Adrenal gland (tissue), 12 donors: ENCODE data around the gene CASKIN2. TPM values are rescaled to one million over a fixed set of nuclear protein-coding genes. Genes with fewer than 3 reads are reported as not detected.

ENCODE experiments used
- DNase-seq, 7 donors: peaks; one replicate each; pipeline ENCODE4 v3.0.0-alpha.2; 2019 to 2020
- H3K27ac ChIP-seq, 5 donors: fragments of 200-600 bp; sonication (generic) in 4 of 5; 1 replicate in 3 of 5; 2 replicates in 2 of 5; pipeline versions ENCODE4 v1.5.1 to v1.8.0; 2016 to 2020; ENCODE audit warnings: mild to moderate bottlenecking in 1 of 5
- H3K27me3 ChIP-seq: fragments of 200-600 bp; 2 replicates; pipeline ENCODE4 v1.8.0; 2021
- H3K36me3 ChIP-seq, 2 donors: fragments of 200-600 bp; replicated peaks in 1 of 2; 1 replicate in 1 of 2; 2 replicates in 1 of 2; pipeline versions ENCODE4 v1.5.1 to v1.8.0; 2018 to 2022
- H3K4me1 ChIP-seq, 2 donors: fragments of 200-600 bp; replicated peaks in 1 of 2; 1 replicate in 1 of 2; 2 replicates in 1 of 2; pipeline versions ENCODE4 v1.5.1 to v1.8.0; 2018 to 2021
- H3K4me3 ChIP-seq, 4 donors: fragments of 200-600 bp; sonication (generic) in 3 of 4; one replicate each; pipeline ENCODE4 v1.5.1; 2016 to 2018
- H3K9me3 ChIP-seq, 3 donors: fragments of 200-600 bp; sonication (generic) in 1 of 3; replicated peaks in 1 of 3; 1 replicate in 2 of 3; 2 replicates in 1 of 3; pipeline versions ENCODE4 v1.5.1 to v1.8.0; 2016 to 2021
- CTCF ChIP-seq, 6 experiments: fragments of 450-650 bp in 4 of 6; fragments of 200-600 bp in 2 of 6; sonication (generic) in 1 of 6; IDR thresholded peaks; 1 replicate in 5 of 6; 2 replicates in 1 of 6; pipeline versions ENCODE4 v1.5.1 to v1.8.0; 2016 to 2021; ENCODE audit warnings: antibody characterized with exemption in 6 of 6, mild to moderate bottlenecking in 2 of 6, moderate library complexity in 1 of 6
- POLR2A ChIP-seq, 2 donors: fragments of 450-650 bp; IDR thresholded peaks; one replicate each; pipeline ENCODE4 v1.6.1; 2017; ENCODE audit warnings: antibody characterized with exemption in 2 of 2, mild to moderate bottlenecking in 2 of 2, moderate library complexity in 1 of 2
- WGBS, 4 donors: extraction: QIAGEN DNeasy Blood & Tissue Kit in 2 of 4; methylation state at CpG; one replicate each; pipeline versions ENCODE4 v1.1.5 to v1.1.7; 2013 to 2017; 5-methylcytosine and 5-hydroxymethylcytosine counted together
- intact Hi-C, 2 donors: fragments of 100-400 bp; cut with DNase I; formaldehyde crosslinking; loops; one replicate each; pipeline versions ENCODE4 v1.14.1 to v1.15.0; 2022 to 2023
- polyA plus RNA-seq, 3 donors: library from polyadenylated mRNA; stranded (reverse); fragments of 200-250 nt in 2 of 3; fragments of 350-450 nt in 1 of 3; fragmentation: Illumina TruSeq in 1 of 3; extraction: RNeasy Lipid Tissue Mini Kit (QIAGEN cat#74804) in 1 of 3; gene quantifications; one replicate each; pipeline ENCODE4 v1.2.3, GENCODE V29; 2013 to 2014
- total RNA-seq, 9 donors: library from RNA; depleted of rRNA in 4 of 9; stranded (reverse); fragments of >200 nt in 4 of 9; fragments of 120-200 nt in 1 of 9; fragmentation: NEBNext Ultra II Directional in 1 of 9; extraction: Animal tissue kit (Norgen Biotek cat#: 25700) in 1 of 9; gene quantifications; one replicate each; pipeline versions ENCODE4 v1.1.0 to v1.2.4, GENCODE V29; 2013 to 2023
- donor health status: healthy with polysubstance abuse.
- donor health status: Bipolar disorder and iron deficiency.
- donor health status: DM: yes; HTN: yes; CAD: no.
- donor health status: DM: no; HTN: no; CAD: no.
- donor health status: DM: no; HTN: no; CAD: no.
- donor health status: DM: yes; HTN: yes; CAD: no.

The CASKIN2 gene
- total and polyA plus RNA-seq, 12 donors = 10.1 to 90.8 (median 35.3) TPM

GRCh38 chr17:75475851-75476250 is 39.5 kb downstream of the CASKIN2 start:
- TF ChIP-seq CTCF (IDR thresholded peaks at IDR 0.05) = no peak
- TF ChIP-seq POLR2A (IDR thresholded peaks at IDR 0.05) = no peak
- H3K9me3 ChIP-seq = no peaks in the 10 kb centered on the region
- WGBS, 4 donors = 3 to 23% (median 8%) methylated on average over 3 of the region's 3 CpGs
- H3K36me3 ChIP-seq = peaks cover 0 to 22% of the 10 kb centered on the region in 2 donors
- H3K27ac ChIP-seq = peak overlapping the region in 4 of 5 donors; percentile 36 to 84 (median 68)
- H3K4me3 ChIP-seq = no peak overlapping the region
- peak in 5 of 7 donors; percentile 48 to 73 (median 51) for DNase-seq
- H3K27me3 ChIP-seq = no peaks in the 10 kb centered on the region
- intact Hi-C loops = loop anchor here in 1 of 2 donors (5.0 kb wide), 1 partner anchor 36 kb away; no protein-coding TSS in a partner anchor
- H3K4me1 ChIP-seq = peaks cover 26 to 46% of the 10 kb centered on the region in 2 donors

GRCh38 chr17:75475144-75475835 is 40.0 kb downstream of the CASKIN2 start:
- TF ChIP-seq POLR2A (IDR thresholded peaks at IDR 0.05) (no peak), CTCF (IDR thresholded peaks at IDR 0.05) (no peak)
- no peaks in the 10 kb centered on the region for H3K27me3 ChIP-seq
- H3K4me1 ChIP-seq = peaks cover 26 to 41% of the 10 kb centered on the region in 2 donors
- no peaks in the 10 kb centered on the region for H3K9me3 ChIP-seq
- intact Hi-C loops = loop anchor here in 1 of 2 donors (5.0 kb wide), 1 partner anchor 37 kb away; no protein-coding TSS in a partner anchor
- WGBS, 4 donors = 63 to 68% (median 66%) methylated on average over 3 to 13 of the region's 13 CpGs
- no peak overlapping the region for H3K4me3 ChIP-seq
- H3K27ac ChIP-seq = peak overlapping the region in 4 of 5 donors; percentile 36 to 84 (median 68)
- peaks cover 0 to 22% of the 10 kb centered on the region in 2 donors for H3K36me3 ChIP-seq
- no peak for DNase-seq

DNA sequence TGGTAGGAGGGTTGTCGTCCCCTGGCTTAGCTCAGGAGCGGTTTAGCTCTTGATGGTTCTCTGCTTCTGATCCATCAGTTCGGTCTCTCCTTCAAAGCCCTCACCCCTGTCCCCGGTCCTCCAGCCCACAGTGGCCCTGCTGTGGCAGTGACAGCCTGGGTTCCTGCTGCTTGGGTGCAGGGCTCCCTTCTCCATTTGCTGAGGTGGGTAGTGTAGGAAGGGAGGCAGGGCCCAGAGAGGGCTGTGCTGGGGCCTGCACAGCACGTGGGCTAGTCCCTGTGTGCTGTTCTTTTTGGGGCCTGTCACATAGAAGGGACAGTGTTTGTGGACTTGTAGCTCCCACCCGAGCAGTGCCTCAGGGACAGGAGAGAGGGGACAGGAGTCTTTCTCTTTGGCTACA is 40.6 kb downstream of the CASKIN2 start:
- intact Hi-C loops = loop anchor here in 1 of 2 donors (5.0 kb wide), 1 partner anchor 38 kb away; no protein-coding TSS in a partner anchor
- Histone ChIP-seq H3K36me3 (peaks cover 0 to 22% of the 10 kb centered on the region in 2 donors), H3K9me3 (no peaks in the 10 kb centered on the region), H3K27me3 (no peaks in the 10 kb centered on the region), H3K4me1 (peaks cover 26 to 35% of the 10 kb centered on the region in 2 donors), H3K27ac (peak overlapping the region in 2 of 5 donors; percentile 79 to 84), H3K4me3 (no peak overlapping the region)
- no peak for DNase-seq
- 86 to 90% (median 90%) methylated on average over 6 of the region's 6 CpGs for WGBS, 4 donors
- TF ChIP-seq CTCF (IDR thresholded peaks at IDR 0.05) (no peak), POLR2A (IDR thresholded peaks at IDR 0.05) (no peak)

GRCh38 chr17:75473246-75473645 is 42.1 kb downstream of the CASKIN2 start:
- DNase-seq = no peak
- Histone ChIP-seq H3K36me3 (peaks cover 0 to 22% of the 10 kb centered on the region in 2 donors), H3K27me3 (no peaks in the 10 kb centered on the region), H3K4me1 (peaks cover 34 to 43% of the 10 kb centered on the region in 2 donors), H3K9me3 (no peaks in the 10 kb centered on the region), H3K27ac (peak overlapping the region in 2 of 5 donors; percentile 13 to 84), H3K4me3 (no peak overlapping the region)
- intact Hi-C loops = no loop called here
- TF ChIP-seq CTCF (IDR thresholded peaks at IDR 0.05) (no peak), POLR2A (IDR thresholded peaks at IDR 0.05) (no peak)
- 68 to 87% (median 80%) methylated on average over 2 of the region's 2 CpGs for WGBS, 4 donors
